Panc1 (cell line): ENCODE data around the gene TEX30. TPM values are rescaled to one million over a fixed set of nuclear protein-coding genes. Genes with fewer than 3 reads are reported as not detected.

Source experiments
- ATAC-seq: fragments of 200-7000 bp; cut with Tn5 transposase; 2 replicates; pipeline ENCODE4 v1.9.1; 2020; ENCODE audit warnings: mild to moderate bottlenecking, moderate library complexity
- BruUV-seq: library from RNA; stranded (reverse); fragments of 400-500 nt; replicated peaks from 2 replicates; lab custom pipeline; 2021; lab: Mats Ljungman, UMichigan
- CTCF ChIA-PET: fragments of 300-600 bp; sonication (Branson Sonifier 250); formaldehyde crosslinking; loops from one replicate; lab custom pipeline; 2022; ENCODE audit warnings: antibody characterized with exemption; lab: Charles Lee
- POLR2A ChIA-PET: fragments of 300-600 bp; sonication (Branson Sonifier 250); formaldehyde crosslinking; loops from one replicate; lab custom pipeline; 2022; ENCODE audit warnings: antibody characterized with exemption; lab: Charles Lee
- DNase-seq: peaks from one replicate; pipeline ENCODE4 v3.0.0-alpha.2; 2010; ENCODE audit warnings: low read depth, low spot score
- H3K27ac ChIP-seq: 2 replicates; pipeline ENCODE4 v1.5.1; 2011; ENCODE audit warnings: mild to moderate bottlenecking, low read length, inconsistent platforms
- H3K27me3 ChIP-seq: fragments of 200-500 bp; sonication (Bioruptor generic); 2 replicates; pipeline ENCODE4 v1.6.0; 2014; ENCODE audit warnings: low read length, inconsistent platforms; ENCODE audit not compliant: control insufficient read depth, insufficient read depth
- H3K36me3 ChIP-seq: fragments of 200-500 bp; sonication (Bioruptor generic); 2 replicates; pipeline ENCODE4 v1.5.1; 2014; ENCODE audit warnings: inconsistent platforms, mild to moderate bottlenecking, low read length, moderate library complexity; ENCODE audit not compliant: control insufficient read depth, insufficient read depth
- H3K4me1 ChIP-seq: 2 replicates; pipeline ENCODE4 v1.5.1; 2011; ENCODE audit warnings: inconsistent platforms, mild to moderate bottlenecking, low read length, moderate library complexity; ENCODE audit not compliant: control insufficient read depth, insufficient read depth
- H3K4me3 ChIP-seq, 2 experiments: 2 replicates each; pipeline ENCODE4 v1.5.1; 2011 to 2012; ENCODE audit warnings: low read depth in 2 of 2, low read length in 2 of 2, mild to moderate bottlenecking in 2 of 2, inconsistent platforms in 1 of 2, moderate library complexity in 1 of 2
- H3K9me3 ChIP-seq: fragments of 200-500 bp; sonication (Bioruptor generic); 2 replicates; pipeline ENCODE4 v1.5.1; 2014; ENCODE audit warnings: low read depth, mild to moderate bottlenecking, inconsistent platforms, low read length, moderate library complexity; ENCODE audit not compliant: control insufficient read depth, insufficient read depth
- CTCF ChIP-seq: fragments of 450-650 bp; IDR thresholded peaks from 2 replicates; pipeline ENCODE4 v1.5.1; 2017; ENCODE audit warnings: mild to moderate bottlenecking
- POLR2AphosphoS5 ChIP-seq: IDR thresholded peaks from 2 replicates; pipeline ENCODE4 v1.6.1; 2012; ENCODE audit warnings: mild to moderate bottlenecking, low read depth, low read length, moderate library complexity
- REST ChIP-seq, 2 experiments: IDR thresholded peaks; 2 replicates each; pipeline ENCODE4 v1.6.1; 2011 to 2012; ENCODE audit warnings: low read depth in 2 of 2, control low read depth in 1 of 2, low read length in 1 of 2, mild to moderate bottlenecking in 1 of 2, moderate library complexity in 1 of 2; ENCODE audit not compliant: insufficient read depth in 1 of 2
- SIN3A ChIP-seq: IDR thresholded peaks from 2 replicates; pipeline ENCODE4 v1.6.1; 2012; ENCODE audit warnings: low read depth, mild to moderate bottlenecking, low read length, moderate library complexity, borderline replicate concordance; ENCODE audit not compliant: insufficient read depth
- TCF7L2 ChIP-seq: IDR thresholded peaks from 2 replicates; pipeline ENCODE4 v1.6.1; 2011; ENCODE audit warnings: mild to moderate bottlenecking, low read depth, low read length, inconsistent platforms
- in situ Hi-C: cut with HindIII; loops from 2 replicates; pipeline ENCODE4 v1.10.0; 2016; ENCODE audit warnings: low sequenced_read_pairs, low pct_unique_long_range_greater_than_20kb
- intact Hi-C: fragments of 100-400 bp; cut with micrococcal nuclease; formaldehyde crosslinking; loops from one replicate; pipeline ENCODE4 v1.10.0; 2022; ENCODE audit not compliant: unreplicated experiment
- total RNA-seq: library from RNA; stranded (reverse); gene quantifications from one replicate; pipeline ENCODE4 v1.2.1, GENCODE V29; 2021; ENCODE audit not compliant: unreplicated experiment

TEX30 gene
- total RNA-seq, 1 experiment from 2014 or later: 20.8 TPM

DNA sequence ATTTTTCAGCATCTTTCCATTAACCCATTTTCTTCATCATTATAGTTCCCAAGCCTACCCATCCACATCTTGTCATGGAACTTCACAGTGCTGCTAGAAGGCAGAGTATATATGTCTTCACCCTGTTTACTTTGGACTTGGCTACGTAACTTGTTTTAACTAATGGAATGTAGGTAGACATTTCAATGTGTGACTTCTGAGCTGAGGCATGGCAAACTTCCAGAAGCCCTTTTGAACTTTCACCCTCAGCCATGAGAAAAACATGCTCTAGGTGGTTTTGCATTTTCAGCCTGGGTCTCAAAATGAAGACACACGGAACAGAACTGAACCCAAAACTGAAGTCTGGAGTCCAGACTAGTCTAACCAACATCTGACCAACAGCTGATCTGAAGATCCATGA lies 3.2 kb downstream of the TEX30 start:
- BruUV-seq: no TSS peak
- DNase-seq: no peak
- no peak for ATAC-seq
- intact Hi-C loops: no loop called here
- POLR2A ChIA-PET: no interaction called here
- H3K4me1 ChIP-seq: no peaks in the 10 kb centered on the region; the same call in 1 of the 2 replicates
- no peaks in the 10 kb centered on the region; the same call in none of the 2 replicates for H3K36me3 ChIP-seq
- no peak overlapping the region for H3K4me3 ChIP-seq
- CTCF ChIA-PET: no interaction called here
- no peak overlapping the region for H3K27ac ChIP-seq
- no peak for TF ChIP-seq TCF7L2
- no peak for TF ChIP-seq CTCF
- TF ChIP-seq SIN3A: no peak
- no peak for TF ChIP-seq POLR2AphosphoS5
- TF ChIP-seq REST (IDR thresholded peaks at IDR 0.05; ENCODE audit: insufficient read depth in 1 of 2, low read depth in 2 of 2, low read length in 1 of 2): no peak
- H3K9me3 ChIP-seq: no peaks in the 10 kb centered on the region
- no peaks in the 10 kb centered on the region for H3K27me3 ChIP-seq
- in situ Hi-C loops: no loop called here

GRCh38 chr13:102769679-102770078 lies 3.9 kb downstream of the TEX30 start:
- BruUV-seq: no TSS peak
- POLR2A ChIA-PET: no interaction called here
- CTCF ChIA-PET: no interaction called here

More at GRCh38 chr13:102769679-102770078, 3.9 kb downstream of the TEX30 start:
- Histone ChIP-seq H3K4me3 (no peak overlapping the region), H3K9me3 (no peaks in the 10 kb centered on the region), H3K27ac (no peak overlapping the region), H3K4me1 (no peaks in the 10 kb centered on the region), H3K36me3 (no peaks in the 10 kb centered on the region; the same call in none of the 2 replicates), H3K27me3 (no peaks in the 10 kb centered on the region)
- TF ChIP-seq REST (IDR thresholded peaks at IDR 0.05; ENCODE audit: insufficient read depth in 1 of 2, low read depth in 2 of 2, low read length in 1 of 2) (no peak), CTCF (no peak), POLR2AphosphoS5 (no peak), TCF7L2 (no peak), SIN3A (no peak)
- DNase-seq (no peak), ATAC-seq (no peak)
- in situ Hi-C loops: no loop called here
- intact Hi-C loops: no loop called here
